AG09319 (cell line): Measurements from ENCODE around the gene FAM98B.
A peak's percentile ranks its signal among the peaks of the same experiment; 100 is the strongest.

Experiments
- DNase-seq: peaks from one replicate; pipeline ENCODE4 v3.0.0-alpha.2; 2010; ENCODE audit warnings: low read depth; ENCODE audit errors: extremely low read depth
- TF ChIP-seq, protein P1 (sequence below): IDR thresholded peaks from 2 replicates; pipeline ENCODE4 v1.5.1; 2011; ENCODE audit warnings: low read depth, mild to moderate bottlenecking, inconsistent platforms, low read length, moderate library complexity

The FAM98B gene

DNA sequence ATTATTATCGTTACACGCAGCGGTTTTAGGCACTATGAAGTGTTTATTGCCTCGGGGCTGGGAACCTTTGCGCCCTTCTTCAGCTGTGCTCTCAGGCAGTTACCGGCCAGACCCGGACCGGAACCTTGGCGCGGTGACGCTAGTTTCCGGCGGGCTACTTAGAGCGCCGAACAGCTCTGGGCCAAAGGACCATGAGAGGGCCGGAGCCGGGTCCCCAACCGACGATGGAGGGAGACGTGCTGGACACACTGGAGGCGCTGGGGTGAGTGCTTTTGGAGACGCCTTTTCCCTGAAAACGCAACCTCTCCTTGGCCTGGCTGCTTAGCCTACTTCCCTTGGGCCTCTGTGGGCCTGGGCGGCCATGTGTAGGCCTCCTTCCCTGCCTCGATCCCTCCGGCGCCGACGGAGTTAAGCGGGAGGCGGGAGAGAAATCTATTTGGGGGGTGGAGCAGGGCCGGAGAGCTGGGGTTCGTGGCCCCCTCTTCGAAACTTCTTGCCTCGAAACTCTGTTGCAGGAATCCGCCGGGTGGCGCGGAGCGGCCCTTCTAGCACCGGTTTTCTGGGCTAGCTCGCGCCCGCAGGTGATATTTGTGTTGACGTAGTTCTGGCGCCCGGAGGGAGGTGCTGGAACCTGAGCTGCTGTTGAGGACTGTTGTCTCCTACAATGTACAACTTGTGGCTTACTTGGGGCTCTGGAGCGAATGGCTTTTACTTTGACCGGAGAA, at the start of gene FAM98B:
FAM98B (plus strand) TSS at position 157 of the 725 bp plus-strand sequence; CDS start at position 192, 35 bp downstream.
- TF ChIP-seq, protein P1, sequence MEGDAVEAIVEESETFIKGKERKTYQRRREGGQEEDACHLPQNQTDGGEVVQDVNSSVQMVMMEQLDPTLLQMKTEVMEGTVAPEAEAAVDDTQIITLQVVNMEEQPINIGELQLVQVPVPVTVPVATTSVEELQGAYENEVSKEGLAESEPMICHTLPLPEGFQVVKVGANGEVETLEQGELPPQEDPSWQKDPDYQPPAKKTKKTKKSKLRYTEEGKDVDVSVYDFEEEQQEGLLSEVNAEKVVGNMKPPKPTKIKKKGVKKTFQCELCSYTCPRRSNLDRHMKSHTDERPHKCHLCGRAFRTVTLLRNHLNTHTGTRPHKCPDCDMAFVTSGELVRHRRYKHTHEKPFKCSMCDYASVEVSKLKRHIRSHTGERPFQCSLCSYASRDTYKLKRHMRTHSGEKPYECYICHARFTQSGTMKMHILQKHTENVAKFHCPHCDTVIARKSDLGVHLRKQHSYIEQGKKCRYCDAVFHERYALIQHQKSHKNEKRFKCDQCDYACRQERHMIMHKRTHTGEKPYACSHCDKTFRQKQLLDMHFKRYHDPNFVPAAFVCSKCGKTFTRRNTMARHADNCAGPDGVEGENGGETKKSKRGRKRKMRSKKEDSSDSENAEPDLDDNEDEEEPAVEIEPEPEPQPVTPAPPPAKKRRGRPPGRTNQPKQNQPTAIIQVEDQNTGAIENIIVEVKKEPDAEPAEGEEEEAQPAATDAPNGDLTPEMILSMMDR: no peak; the same call in 1 of the 2 replicates
- DNase-seq: peak; percentile 64

DNA sequence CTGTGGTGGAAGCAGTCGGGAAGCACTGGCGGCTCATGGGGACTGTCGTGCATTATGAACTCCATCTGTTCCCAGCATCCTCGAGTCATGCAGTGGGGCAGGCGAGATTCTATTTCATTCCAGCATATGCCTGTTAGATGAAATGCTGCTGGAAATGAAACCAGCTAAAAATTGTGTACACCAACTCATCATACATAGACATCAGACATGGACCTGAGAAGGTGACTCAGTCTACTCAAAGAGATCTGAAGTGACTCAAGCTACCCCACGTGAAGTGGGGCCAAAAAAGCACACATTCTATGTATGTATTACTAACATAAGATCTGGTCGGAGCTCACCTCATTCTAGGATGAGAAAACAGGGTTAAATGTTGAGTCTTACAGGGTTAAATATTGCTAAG, 47.5 kb upstream of the FAM98B start:
- TF ChIP-seq, protein P1: no peak
- DNase-seq: no peak

DNA sequence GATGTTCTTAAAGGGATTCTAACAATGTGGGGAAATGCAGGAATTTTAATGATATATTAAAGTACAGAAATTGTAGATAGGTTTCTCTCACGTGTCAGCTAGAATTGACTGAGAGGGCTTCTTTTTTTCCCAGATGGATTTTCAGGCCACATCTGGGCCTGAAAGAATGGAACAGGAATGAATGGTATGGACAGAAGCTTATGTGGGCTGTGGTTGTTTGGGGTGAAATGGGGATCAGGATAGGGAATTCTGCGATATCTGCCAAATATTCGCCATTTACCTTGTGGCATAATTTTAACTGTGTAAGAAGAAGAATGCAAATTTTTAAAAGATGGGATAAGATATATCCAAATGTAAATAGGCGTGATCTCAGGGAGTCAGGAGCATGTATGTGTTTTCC, 45.4 kb upstream of the FAM98B start:
- DNase-seq: no peak
- TF ChIP-seq, protein P1: no peak

DNA sequence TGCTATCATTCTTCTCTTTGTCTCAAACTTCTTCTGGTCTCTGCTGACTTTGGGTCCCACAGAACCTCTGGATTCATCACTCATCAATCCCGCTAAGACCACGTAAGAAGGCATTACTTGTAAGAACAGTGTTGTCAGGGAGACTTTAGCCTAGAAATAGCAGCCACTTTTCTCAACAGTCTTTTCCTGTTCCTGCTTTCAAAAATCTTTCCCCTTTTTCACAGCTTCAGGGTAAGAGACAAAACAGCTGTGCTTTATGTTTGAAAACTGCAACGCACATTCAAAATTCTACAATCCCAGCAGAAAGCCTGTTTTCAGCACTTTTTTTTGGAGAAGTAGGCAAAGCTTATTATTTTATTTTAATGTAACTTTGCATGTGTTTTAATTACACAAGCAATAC, 42.0 kb upstream of the FAM98B start:
- no peak for DNase-seq
- TF ChIP-seq, protein P1: no peak

DNA sequence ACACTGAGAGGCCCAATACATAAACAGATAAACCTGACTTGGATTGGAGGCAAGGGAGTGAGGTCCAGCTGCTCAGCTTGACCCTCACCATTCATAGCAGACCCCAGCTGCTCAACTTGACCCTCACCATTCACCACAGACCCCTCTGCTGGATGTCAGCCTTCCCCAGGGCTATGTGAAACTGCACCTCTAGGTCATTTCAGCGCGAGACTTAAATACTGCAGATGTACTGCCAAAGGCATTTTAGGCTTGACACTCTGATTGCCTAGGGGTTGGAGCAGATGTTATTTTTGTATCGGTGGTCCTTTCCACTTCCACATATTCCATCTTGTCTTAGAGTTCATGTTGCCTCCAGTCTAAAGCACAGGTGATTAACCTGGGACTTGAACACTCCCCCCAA, 41.5 kb upstream of the FAM98B start:
- TF ChIP-seq, protein P1: no peak
- DNase-seq: no peak

DNA sequence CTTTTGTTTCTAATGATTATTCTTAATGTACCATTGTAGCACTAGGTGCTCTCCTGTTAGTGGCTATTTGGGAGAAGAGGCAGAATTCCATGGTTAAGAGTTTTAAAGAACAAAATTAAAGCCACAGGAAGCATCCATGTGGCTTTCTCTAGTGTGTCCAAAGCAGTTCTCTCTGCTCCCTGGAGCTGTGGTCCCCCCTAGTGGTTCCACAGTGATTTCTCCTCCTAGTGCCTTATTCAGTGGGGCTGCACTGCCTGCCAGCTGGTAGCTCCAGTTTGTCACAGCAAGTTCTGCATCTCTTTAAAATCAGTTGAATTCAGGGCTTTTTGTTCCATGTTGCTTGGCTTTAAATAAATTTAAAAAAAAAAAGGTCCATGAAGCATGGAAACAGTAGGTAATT, 39.6 kb upstream of the FAM98B start:
- TF ChIP-seq, protein P1: peak; percentile 88
- peak; percentile 30 for DNase-seq

DNA sequence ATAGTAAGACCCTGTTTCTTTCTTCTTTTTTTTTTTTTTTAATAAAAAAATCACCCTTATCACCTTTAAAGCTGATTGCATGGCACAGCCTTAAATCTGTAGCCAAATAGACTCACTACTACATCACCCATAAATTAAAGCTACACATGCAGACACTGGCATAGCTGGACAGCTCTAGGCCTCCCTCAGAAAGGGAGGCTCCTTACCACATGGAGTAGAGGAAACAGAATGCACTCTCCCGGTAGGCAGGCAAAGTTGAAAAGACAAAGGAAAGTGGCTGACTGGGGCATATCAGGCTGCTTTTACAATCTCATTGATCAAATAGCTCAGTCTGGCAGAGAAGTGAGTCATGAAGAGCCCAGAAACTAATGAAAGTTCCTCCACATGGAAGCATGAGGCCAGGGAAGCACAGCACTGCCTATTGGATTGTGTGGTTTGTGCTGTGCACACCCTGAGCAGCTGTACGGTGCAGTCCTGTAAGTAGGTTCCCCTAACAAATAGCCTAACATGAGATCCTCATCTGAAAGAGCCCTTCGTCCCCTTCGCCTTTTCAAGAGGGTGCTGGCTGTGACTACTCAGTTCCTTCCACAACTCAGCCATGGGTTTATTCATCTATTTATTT, 32.7 kb upstream of the FAM98B start:
- DNase-seq: no peak
- TF ChIP-seq, protein P1: no peak
